ENCODE data around the gene OXTR.

OXTR gene

GRCh38 chr3:8760506-8760905, 8.9 kb downstream of the OXTR start:
- ChIA-PET CTCF (interaction anchor here (1.0 to 3.8 kb wide), 2 partner anchors 9 to 19 kb away, joined by 3 to 25 read pairs; partner anchors contain the start of gene OXTR), POLR2A (no interaction called here)
- Histone ChIP-seq H3K36me3 (ENCODE audit: control insufficient read depth in 2 of 2, insufficient read depth in 1 of 2, low read length in 2 of 2) (no peaks in the 10 kb centered on the region), H3K4me3 (ENCODE audit: low read depth, low read length) (no peak overlapping the region), H3K27ac (ENCODE audit: extremely low read depth, low read depth, low read length) (no peak overlapping the region), H3K4me1 (ENCODE audit: control insufficient read depth, insufficient read depth, low read length) (no peaks in the 10 kb centered on the region), H3K9me3 (ENCODE audit: control insufficient read depth, insufficient read depth, low read depth, low read length) (no peaks in the 10 kb centered on the region)
- TF ChIP-seq ZNF138 (tag by site-specific recombination; IDR thresholded peaks at IDR 0.05; ENCODE audit: borderline replicate concordance) = no peak

GRCh38 chr3:8760091-8760490, 9.3 kb downstream of the OXTR start:
- Histone ChIP-seq H3K4me3 (ENCODE audit: low read depth, low read length) (no peak overlapping the region), H3K27ac (ENCODE audit: extremely low read depth, low read depth, low read length) (no peak overlapping the region), H3K36me3 (ENCODE audit: control insufficient read depth in 2 of 2, insufficient read depth in 1 of 2, low read length in 2 of 2) (no peaks in the 10 kb centered on the region), H3K4me1 (ENCODE audit: control insufficient read depth, insufficient read depth, low read length) (no peaks in the 10 kb centered on the region), H3K9me3 (ENCODE audit: control insufficient read depth, insufficient read depth, low read depth, low read length) (no peaks in the 10 kb centered on the region)
- TF ChIP-seq KLF9 (tag by site-specific recombination; IDR thresholded peaks at IDR 0.05; ENCODE audit: low read depth) (no peak), ZBTB21 (tag by site-specific recombination; IDR thresholded peaks at IDR 0.05) (no peak), ZNF292 (tag by site-specific recombination; IDR thresholded peaks at IDR 0.05; ENCODE audit: borderline replicate concordance, low read depth) (no peak), ZNF266 (tag by site-specific recombination; IDR thresholded peaks at IDR 0.05; ENCODE audit: low read depth) (no peak), ZNF548 (tag by site-specific recombination; IDR thresholded peaks at IDR 0.05) (no peak), BCL11B (tag by site-specific recombination; IDR thresholded peaks at IDR 0.05; ENCODE audit: low read depth) (no peak), ZNF645 (tag by site-specific recombination; IDR thresholded peaks at IDR 0.05) (no peak), PATZ1 (tag by site-specific recombination; IDR thresholded peaks at IDR 0.05) (no peak), ZNF571 (tag by site-specific recombination; IDR thresholded peaks at IDR 0.05) (no peak), ZNF701 (tag by site-specific recombination; IDR thresholded peaks at IDR 0.05) (no peak), ZNF707 (tag by site-specific recombination; IDR thresholded peaks at IDR 0.05) (no peak)
- ChIA-PET CTCF (interaction anchor here (1.0 to 3.8 kb wide), 2 partner anchors 9 to 19 kb away, joined by 3 to 25 read pairs; partner anchors contain the start of gene OXTR), POLR2A (no interaction called here)

- no peaks in the 10 kb centered on the region for H3K9me3 ChIP-seq (ENCODE audit: control insufficient read depth, insufficient read depth, low read depth, low read length)
- ChIA-PET CTCF (interaction anchor here (0.6 to 3.8 kb wide), 4 partner anchors 10 to 101 kb away, joined by 3 to 25 read pairs (median 4); partner anchors contain the start of gene OXTR), POLR2A (no interaction called here)
- no peak overlapping the region for H3K27ac ChIP-seq (ENCODE audit: extremely low read depth, low read depth, low read length)
- TF ChIP-seq ZNF654 (tag by site-specific recombination; IDR thresholded peaks at IDR 0.05; ENCODE audit: low read depth) (no peak), GLIS2 (tag by site-specific recombination; IDR thresholded peaks at IDR 0.05) (no peak)
- H3K4me1 ChIP-seq (ENCODE audit: control insufficient read depth, insufficient read depth, low read length) = no peaks in the 10 kb centered on the region
- H3K36me3 ChIP-seq (ENCODE audit: control insufficient read depth in 2 of 2, insufficient read depth in 1 of 2, low read length in 2 of 2) = no peaks in the 10 kb centered on the region
- H3K4me3 ChIP-seq (ENCODE audit: low read depth, low read length) = no peak overlapping the region
Measured at GRCh38 chr3:8759038-8759707, 10.2 kb downstream of the OXTR start.
